CD4-positive, alpha-beta T cell treated with Interleukin-1 beta for 1 hour (primary cell): ENCODE data around the gene PRM1.
A peak's percentile ranks its signal among the peaks of the same experiment; 100 is the strongest.
"Not testable (repeated sequence)": the region's sequence is repeated elsewhere in the genome, so short reads cannot be mapped to it uniquely, and the experiment has no call there.

ENCODE experiments used
- DNase-seq, 2 donors: peaks; one replicate each; pipeline ENCODE4 v3.0.0-alpha.2; 2020 to 2022

The PRM1 gene

DNA sequence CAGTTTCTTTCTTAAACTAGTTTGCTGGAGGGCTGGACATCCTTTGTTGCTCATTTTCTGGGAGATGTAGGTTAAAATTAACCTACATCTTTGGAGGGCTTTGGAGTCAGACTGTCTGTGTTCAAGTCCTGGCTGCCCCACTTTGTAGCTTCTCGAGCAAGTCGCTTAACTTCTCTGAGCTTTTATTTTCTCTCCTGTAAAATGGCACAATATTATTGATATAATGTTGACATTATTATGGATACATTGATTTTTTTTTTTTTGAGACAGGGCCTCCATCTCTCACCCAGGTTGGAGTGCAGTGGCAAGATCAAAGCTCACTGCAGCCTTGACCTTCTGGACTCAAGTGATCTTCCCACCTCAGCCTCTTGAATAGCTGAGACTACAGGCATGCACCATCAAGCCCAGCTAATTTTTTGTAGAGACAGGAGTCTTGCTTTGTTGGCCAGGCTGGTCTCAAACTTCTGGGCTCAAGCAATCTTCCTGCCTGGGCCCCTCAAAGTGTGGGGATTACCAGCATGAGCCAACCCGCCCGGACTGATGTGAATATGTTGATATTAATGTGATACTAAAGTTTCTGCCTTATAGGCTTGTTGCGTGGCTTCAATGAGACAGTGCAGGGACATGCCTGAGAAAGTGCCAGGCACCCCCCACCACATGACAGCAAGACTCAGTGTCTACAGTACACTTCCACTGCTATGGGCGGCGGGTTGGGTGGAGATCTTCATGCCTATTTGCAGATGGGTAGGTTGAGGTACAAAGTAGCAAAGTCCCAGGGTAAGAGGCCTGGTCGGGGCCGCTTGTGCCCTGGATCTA is 32.6 kb upstream of the PRM1 start:
- DNase-seq: no peak

DNA sequence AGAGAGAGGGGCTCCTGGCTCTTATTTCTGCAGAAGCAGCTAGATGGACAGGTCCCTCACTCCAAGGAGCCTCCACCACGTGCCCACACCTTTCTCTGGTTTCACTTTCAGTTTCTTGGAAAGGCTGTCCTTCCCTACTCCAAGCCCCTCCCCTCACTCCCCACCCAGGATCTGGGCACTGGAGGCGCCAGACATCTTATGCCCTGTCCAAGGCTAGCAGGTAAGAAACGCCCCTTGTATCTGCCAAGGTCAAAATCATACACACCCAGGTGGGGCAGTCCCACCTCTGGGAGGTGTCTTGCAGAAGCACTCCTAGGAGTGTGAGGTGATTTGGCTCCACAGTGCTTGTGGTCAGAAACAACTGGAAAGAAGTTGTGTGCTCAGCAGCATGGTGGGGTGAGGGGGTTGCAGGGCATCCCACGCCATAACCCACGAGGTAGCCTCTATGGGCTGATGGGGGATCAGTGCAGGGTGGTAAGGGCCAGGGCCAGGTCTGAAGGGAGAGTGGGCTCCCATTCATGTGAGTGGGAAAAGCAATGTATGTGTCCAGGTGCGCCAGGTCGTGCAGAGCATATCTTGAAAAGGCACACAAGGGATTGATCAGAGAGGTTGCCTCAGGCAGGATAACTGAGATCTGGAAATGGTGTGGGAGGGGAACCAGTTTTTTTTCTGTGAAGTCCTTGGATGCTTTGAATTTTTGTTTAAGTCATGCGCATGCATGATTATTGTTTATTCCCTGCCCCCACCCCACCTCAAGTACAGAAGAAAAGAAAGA is 31.8 kb upstream of the PRM1 start:
- DNase-seq: peak in 1 of 2 donors; percentile 43

DNA sequence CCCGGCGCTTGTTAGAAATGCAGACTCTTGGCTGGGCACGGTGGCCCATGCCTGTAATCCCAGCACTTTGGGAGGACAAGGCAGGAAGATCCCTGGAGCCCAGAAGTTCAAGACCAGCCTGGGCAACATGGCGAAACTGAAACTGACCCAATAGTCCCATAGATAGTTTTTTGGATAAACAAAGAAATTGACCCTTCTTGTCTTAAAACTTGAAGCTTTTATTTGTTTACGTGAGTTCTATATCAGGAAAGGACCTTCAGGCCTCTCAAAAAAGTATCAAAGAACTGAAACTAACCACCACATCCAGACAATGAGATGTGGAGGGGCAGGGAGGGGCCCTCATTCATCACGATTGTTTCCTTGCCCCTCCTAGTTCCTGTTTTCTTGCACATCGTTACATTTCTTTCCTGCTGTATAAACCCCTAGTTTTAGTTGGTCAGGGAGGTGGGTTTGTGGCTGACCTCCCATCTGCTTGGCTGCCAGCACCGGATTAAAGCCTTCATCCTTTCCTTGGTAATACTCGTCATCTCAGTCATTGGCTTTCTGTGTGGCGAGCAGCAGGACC is 29.9 kb upstream of the PRM1 start:
- DNase-seq: peak; percentile 46 to 69

DNA sequence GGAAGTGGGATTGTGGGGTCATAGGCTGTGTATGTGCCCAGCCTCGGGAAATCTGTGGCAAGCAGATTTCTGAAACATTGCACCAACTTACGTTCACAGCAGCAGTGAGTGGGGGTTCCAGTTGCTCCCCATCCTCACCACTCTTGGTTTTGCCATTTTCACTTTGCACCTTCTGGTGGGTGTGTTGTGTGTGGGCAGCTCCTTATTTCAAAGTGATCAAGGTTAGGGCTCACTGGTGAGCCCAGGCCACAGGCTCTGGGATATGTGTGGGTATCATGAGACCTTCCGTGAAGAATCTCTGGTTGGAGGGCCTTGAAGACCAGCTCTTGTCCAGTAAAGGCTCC is 29.5 kb upstream of the PRM1 start:
- no peak for DNase-seq

DNA sequence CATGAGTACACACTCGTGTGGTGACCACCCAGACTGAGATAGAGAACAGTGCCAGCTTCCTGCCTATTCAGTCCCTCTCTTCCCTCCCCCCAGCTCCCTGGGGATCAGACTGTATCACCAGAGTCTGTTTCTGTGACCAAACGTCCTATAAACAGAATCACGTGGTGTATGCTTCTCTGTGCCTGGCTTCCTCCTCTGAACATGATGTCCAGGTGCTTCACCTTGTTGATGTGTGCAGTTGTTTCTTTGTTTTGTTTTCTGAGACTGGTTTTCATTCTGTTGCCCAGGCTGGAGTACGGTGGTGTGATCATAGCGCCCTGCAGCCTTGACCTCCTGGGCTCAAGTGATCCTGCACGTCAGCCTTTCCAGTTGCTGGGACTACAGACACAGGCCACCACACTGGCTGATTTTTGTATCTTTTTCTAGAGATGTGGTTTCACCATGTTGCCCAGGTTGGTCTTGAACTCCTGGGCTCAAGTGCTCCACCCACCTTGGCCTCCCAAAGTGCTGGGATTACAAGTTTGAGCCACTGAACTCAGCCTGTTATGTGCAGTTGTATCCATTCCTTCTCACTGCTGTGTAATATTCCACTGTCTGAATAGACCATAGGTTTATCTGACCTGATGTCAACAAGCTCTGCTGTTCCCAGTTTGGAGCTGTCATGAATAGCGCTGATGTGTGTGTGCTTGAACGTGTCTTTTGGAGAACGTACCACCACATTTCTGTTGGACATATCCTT is 28.9 kb upstream of the PRM1 start:
- DNase-seq: peak in 1 of 2 donors; percentile 62

DNA sequence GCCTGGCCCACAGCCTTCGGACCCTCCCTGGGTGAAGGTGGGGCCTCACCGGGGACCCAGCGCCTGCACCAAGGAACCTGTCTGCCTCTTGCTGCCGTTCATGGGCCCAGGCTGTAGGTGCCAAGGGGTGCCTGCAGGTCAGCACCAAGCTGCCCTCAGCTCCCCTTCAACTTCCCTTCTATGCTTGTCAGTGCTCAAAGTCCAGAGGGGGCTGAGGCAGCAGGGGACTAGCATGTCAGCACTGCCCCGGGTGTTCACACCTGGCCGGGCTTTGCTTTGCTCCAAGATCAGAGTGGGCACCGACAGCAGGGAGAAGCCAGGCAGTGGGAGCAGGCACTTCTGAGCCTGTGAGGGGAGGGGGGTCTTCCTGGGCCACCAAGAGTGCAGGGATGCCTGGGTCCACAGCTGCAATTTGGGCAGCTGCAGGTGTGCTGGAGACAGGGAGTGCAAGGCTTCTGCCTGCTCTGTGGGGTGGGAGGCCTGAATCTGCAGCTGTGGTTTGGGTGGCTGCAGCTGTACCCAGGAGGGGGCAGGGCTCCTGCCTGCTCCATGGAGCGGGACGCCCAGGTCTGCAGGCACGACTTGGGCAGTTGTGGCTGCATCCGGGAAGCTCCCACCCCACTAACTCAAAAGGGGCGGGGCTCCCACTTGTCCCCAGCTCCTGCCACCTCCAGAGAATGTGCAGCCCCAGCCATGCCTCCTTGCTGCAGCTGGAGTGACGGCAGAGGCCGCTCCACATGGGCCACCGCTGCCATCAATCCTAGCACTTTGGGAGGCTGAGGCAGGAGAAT is 27.6 kb upstream of the PRM1 start:
- peak in 1 of 2 donors; percentile 57 for DNase-seq

DNA sequence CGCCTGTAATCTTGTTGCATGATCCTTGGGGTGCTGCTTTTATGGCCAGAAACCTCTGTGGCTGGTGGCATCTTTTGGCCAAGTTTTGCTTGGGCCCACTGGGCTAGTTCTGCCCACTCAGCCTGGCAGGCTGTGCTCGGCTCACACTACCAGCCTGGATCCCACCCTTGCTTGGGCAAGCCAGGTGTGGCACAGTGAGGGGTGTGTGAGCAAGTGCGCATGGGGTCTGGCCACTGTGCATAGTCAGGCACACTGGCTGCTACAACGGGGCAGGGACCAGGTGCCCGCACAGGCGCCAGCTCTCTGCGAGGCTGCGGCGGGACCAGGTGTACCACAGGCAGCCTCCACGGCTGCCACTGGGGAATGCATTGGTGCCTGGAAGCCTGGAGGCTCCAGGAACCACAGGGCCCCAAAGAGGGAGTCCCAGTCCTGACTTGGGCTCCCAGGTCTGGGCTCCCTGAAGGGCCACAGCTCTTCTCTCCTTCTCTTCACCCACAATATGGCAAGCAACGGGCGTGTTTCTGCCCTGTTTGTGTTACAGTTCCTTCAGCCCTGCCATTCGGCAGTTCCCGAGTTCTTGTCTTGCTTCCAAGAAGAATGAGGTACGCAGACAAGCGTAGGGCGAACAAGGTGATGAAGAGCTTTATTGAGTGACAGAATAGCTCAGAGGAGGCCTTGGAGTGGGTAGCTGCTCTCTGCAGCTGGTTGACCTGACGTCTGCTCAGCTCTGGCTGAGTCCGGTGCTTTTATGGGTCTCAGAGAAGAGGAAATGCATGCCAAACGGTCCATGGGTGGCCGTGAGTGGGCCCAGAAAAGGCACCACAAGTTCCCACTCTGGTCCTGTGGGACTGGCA is 26.7 kb upstream of the PRM1 start:
- no peak for DNase-seq

DNA sequence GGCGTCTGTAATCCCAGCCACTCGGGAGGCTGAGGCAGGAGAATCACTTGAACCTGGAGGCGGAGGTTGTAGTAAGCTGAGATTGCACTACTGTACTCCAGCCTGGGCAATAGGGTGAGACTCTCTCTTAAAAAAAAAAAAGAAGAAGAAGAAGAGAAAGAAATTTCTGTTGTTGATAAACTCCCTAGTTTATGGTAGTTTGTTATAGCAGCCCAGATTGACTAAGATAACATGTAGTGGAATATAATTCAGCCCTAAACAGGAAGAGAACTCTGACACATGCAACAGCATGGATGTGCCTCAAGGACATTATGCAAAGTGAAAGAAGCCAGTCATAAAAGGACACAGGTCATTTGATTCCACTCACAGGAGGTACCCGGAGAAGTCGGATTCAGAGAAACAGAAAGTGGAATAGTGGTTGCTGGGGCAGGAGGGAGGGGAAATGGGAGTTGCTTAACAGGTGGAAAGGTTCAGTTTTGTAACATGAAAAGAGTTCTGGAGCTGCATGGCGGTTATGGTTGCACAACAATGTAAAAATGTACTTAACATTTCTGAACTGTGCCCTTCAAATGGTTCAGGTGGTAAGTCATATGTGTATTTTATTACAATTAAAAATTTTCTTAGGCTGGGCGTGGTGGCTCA is 26.0 kb upstream of the PRM1 start:
- no peak for DNase-seq

DNA sequence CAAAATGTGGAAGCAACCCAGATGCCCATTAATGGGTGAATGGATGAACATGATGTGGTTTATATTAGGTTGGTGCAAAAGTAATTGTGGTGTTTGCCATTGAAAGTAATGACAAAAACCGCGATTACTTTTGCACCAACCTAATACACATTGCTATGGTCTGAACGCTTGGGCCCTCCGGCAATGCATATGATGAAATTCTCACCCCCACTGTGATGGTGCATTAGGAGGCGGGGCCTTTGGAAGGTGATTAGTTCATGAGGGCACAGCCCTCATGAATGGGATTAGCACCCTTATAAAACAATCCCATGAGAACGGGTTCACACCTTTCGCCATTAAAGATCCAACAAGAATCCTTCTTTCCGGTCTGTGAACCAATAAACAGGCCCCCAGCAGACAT is 25.3 kb upstream of the PRM1 start:
- no peak for DNase-seq

DNA sequence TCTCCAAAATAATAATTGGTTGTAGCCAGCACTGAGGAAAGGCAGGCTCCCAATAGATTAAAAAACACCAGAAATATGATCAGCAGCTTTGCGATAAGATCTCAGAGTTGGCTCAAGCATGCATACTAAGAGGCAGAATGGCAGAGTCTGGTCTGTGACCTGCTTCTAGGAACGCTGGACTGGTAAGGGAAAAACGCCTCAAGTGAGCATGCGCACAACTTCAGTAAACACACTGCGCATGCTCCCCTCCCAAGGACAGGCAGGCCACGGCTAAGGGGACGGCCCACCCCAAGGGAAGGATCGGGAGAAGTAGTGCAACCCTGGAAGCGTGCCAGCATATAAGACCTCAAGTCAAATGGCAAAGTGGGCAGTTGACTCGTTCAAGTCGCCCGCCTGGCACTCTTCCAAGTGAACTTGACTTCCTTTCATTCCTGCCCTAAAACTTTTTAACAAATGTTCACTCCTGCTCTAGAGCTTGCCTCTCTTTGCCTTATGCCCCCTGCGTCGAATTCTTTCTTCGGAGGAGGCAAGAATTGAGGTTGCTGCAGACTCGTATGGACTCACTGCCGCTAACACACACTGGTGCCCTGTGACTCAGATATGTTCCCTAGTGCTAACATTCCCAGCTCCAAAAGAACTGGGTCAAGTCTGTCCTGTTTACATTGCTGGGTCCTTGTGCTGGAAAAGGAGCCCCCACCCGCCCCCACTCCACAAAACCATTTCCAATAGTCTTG is 22.4 kb upstream of the PRM1 start:
- DNase-seq: no peak

DNA sequence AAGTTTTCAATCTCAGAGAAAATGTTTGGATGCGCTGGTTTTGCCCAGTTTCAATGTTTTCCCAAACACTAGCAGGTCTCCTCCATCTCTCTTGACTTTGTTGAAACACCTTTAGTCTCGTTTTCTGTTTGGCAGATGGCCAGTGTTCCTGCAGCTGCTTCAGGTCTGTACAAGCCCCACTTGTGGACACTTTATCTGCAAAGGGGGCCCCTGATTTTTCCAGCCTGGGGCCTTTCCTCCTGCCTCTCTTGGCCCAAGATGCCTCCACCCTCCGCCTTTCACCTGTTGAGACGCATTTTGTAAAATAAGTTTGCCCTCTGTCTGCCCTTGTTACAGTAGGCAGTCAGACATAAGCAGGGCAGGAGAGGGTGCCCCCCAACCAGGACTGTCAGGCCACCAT is 21.8 kb upstream of the PRM1 start:
- DNase-seq: no peak

DNA sequence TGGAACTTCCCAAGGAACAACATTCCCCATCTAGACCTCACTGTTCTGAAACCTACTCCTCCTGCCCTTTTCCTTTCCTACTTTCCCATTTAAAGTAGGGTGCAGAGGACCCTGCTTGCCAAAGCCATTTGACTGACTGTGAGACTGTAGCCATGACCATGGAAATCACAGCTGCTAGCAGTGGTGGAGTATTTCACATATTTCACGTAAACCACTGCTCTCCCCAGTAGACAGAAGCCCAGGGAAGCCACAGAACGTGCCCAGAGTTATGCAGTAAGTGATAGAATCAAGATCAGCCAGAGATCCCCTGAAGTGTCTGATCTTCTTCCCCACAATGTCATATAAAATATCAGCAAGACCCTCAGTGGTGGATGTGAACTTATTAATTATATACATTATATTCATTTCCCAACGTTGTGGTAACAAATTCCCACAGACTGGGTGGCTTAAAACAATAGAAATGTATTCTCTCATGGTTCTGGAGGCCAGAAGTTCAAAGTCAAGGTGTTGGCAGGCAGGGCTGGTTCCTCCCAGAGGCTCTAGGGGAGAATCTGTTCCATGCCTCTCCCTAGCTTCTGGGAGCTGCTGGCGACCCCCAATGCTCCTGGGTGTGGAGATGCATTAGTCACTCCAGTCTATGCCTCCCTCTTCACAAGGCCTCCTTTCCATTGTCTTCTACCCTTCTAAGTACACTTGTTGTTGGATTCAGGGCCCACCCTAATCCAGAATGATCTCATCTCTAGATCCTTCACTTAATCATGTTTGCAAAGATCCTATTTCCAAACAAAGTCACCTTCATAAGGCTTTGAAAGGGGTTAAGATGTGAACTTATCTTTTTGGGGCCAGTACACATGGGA is 20.7 kb upstream of the PRM1 start:
- no peak for DNase-seq

DNA sequence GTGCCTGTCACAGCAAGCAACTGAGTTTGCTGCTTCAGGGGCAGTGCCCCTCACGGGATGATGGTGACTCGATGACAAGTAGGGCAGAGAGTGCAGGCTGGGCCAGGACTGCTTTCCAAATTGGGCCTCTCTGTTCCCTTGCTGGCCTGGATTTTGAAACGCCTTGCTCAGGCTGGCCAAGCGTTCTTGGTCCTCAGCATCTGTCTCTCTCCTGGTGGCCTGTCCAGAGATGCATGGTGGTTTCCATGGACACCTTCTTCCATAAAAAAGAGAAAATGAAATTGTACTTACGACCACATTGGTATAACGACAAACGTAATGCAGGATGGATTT is 19.4 kb upstream of the PRM1 start:
- no peak for DNase-seq

DNA sequence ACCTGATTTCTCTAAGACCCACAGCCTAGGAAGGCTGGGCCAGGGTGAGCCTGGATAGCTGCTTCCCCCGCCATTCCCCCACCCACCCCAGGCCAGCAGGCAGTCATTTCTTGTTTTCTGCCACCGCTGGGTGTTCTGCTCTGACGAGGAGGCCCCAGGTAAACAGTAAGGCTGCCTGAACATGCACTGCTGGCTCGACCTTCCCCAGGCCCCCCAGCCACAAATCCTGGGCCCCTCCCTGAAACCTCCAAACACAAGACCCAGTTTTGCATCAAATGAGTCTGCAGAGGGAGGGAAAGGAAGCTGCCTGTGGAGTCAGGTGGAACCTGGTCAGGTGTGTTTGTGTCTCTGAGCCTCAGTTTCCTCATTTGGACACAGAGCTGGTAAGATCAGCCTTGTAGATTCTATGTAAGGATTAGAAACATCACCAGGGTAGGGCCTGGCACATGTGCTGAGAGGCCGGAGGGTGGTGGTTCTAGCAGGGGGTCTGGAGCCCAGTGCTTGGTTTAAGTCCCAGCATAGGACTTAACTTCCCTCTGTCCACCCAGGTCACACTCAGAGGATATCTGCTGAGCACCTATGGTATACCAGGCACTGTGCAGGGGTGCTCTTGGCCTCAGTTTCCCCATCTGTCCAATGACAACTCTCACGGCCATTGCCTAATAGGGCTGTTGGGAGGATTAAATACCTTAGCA is 18.9 kb upstream of the PRM1 start:
- no peak for DNase-seq

DNA sequence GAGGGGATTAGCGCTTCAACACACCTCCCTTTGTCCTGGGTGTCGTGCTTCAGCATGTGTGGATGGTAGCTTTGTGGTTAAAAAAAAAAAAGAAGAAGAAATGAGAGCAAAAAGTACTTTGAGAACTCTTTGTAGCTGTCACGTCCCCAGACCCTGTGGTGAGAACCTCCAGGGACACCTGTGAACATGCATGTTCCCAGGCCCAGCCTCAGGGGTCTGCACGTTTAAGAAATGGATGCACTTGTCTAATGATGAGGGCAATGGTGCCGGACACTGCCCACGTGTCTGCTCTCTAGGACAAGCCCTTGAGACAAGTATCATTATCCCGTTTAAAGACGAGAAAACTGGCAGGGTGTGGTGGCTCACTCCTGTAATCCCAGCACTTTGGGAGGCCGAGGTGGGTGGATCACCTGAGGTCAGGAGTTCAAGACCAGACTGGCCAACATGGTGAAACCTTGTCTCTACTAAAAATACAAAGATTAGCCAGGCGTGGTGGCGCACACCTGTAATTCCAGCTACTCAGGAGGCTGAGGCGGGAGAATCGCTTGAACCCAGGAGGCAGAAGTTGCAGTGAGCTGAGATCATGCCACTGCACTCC is 17.9 kb upstream of the PRM1 start:
- not testable (repeated sequence) for DNase-seq

DNA sequence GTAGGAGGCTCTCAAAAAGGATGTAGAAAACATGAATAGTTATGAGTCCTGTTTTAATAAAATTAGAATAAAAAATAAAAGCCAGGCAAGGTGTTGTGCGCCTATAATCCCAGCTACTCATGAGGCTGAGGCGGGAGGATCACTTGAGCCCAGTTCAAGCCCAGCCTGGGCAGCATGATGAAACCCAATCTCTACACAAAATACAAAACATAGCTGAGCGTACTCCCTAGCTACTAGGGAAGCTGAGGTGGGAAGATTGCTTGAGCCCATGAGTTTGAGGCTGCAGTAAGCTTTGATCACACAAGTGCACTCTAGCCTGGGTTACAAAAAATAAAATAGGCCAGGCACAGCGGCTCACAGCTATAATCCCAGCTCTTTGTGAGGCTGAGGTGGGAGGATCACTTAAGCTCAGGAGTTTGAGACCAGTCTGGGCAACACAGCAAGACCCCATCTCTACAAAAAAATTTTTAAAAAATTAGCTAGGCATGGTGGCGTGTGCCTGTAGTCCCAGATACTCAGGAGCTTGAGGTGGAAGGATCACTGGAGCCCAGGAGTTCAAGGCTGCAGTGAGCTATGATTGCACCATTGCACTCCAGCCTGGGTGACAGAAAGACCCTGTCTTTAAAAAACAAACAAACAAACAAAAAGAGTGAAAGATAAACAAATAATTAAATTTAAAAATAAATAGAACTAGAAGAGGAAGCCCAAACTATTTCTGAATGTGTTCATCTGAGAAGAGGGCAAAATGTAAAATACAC is 17.2 kb upstream of the PRM1 start:
- no peak for DNase-seq

DNA sequence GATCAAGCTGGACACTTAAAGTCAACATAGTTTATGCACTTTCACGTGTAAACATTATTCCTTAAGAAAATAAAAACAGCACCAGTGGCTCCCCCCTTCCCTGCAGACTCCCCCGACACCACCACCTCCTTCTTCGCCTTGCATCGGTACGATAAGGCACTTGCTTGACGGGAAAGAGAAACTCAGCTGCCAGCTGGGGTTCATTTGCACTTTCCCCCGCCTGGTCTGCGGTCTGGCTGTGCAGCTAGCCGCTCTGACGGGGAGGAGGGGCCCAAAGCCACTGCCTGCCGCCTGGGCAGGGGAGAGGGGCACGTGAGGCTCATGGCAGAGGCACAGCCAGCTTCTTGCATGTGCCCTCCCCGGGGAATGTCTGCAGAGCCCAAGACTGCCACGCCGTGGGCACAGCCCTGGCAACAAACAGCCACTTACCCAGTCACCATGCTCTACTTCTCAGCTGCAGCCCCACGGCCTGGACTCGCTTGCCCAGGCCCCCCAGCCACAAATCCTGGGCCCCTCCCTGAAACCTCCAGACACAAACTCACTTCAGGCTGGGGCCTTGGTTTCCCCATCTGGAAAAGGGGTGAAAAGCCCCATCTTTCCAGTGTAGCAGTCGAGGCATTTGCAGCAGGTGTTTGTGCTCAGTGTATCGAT is 16.5 kb upstream of the PRM1 start:
- DNase-seq: peak; percentile 60 to 88
